ENCODE results near the gene TRABD2B.

TRABD2B gene

DNA sequence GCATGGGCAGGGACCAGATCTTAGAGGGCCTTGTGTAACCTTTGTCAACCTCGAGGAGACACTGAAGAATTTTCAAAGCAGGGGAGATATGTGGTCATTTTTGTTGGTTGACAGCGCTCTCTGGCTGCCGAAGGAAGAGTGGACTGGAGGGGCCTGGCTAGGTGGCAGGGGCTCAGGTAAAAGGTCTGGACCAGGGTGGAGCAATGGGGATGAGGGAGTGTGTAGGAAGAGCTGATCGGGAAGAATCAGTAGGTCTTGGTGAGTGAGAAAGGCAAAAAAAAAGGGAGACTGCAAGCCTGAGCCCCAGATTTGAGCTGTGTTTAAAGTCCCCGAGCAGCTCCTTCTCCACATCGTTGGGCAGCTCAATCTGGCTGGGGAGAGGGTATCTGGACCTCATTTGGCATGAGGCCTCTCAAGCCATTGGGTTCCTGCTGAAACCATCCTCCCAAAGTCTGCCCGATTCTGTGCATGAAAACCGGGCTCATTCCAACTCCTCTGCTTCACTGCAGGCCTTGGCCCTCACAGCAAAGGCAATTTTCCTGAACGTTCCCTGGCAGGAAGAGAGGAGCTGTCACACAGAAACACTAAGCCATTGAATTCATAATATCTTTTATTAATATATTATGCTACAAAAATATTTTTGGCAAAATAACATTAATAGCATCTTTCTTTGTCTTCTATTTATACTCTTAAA is 237.1 kb downstream of the TRABD2B start:
- in situ Hi-C loops (cut with HindIII; ENCODE audit: low pct_unique_long_range_greater_than_20kb, low sequenced_read_pairs) = no loop called here
- no peak for DNase-seq (ENCODE audit: low read depth in 1 of 2, low spot score in 1 of 2)
- no peak for TF ChIP-seq JUND (IDR thresholded peaks at IDR 0.05; ENCODE audit: low read depth)

DNA sequence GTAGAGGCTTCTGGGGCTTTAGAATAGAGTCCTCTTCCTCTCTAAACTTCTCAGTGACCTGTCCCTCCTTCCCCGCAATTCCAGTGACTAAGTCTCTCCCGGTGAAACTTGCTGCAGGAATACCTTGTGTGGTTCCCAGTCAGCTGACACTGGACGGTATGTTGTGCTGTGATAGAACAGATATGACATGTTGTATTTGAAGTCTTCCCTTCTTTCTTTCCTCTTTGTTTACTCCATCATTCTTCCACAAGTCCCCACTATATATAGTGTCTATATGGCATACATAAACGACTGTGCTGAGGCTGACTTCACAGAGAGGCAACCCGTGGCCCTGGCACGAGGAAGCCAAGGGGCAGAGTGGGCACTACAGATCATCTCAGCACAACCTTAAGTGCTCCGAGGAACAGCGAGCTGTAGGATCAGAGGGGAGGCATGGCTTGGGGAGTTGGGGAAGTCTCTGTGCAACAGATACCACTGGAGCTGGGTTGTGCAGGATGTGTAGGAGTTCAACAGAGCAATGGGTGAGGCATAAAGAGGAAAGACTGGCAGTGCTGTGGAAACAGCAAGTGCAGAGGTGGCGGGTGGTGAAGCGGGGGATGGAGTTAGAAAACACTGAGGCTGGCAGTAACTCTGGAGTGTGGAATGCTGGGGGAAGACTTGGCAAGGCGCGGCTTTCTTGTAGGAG is 237.8 kb downstream of the TRABD2B start:
- in situ Hi-C loops (cut with HindIII; ENCODE audit: low pct_unique_long_range_greater_than_20kb, low sequenced_read_pairs) = no loop called here
- TF ChIP-seq JUND (IDR thresholded peaks at IDR 0.05; ENCODE audit: low read depth) = no peak
- no peak for DNase-seq (ENCODE audit: low read depth in 1 of 2, low spot score in 1 of 2)

DNA sequence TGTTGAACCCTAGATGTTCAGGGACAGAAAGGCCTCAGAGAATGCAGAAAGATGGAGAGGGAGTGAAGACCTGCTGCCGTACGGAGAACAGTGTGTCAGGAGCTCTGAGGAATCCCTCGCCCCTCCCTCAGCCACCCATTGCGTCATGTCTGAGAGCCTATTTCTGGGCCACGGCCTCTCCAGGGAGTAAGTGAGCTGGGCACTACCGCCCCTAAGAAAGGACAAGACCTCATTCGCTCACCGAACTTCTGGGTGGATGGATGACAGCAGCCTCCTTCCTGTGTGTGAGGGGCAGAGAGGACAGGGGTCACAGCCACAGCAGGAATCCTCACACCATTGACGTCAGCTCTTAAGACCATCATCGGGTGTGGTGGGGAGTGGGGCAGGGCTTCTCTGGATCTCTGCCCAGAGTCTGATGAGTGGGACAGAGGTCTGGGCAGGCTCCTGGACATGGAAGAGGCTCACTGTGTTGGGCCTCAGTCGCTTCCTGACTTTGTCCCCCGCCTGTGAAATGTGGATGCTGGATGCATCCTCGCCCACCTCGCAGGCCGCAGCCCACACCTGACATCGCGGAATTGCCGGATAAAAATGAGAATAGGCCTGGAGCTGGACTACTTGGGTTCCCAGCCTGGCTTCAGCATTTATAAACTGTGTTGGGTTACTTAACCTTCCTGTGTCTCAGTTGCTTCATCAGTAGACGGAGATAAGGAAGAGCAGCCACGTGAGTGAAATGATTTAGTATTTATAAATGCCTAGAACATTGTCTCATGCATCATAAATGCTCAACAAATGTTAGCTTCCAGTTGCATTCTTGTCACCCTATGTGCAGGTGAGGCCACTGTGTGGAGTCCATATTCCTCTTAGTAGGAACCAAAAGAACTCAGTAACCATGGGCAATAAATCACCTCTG is 238.6 kb downstream of the TRABD2B start:
- TF ChIP-seq JUND (IDR thresholded peaks at IDR 0.05; ENCODE audit: low read depth) = no peak
- in situ Hi-C loops (cut with HindIII; ENCODE audit: low pct_unique_long_range_greater_than_20kb, low sequenced_read_pairs) = no loop called here
- DNase-seq (ENCODE audit: low read depth in 1 of 2, low spot score in 1 of 2) = no peak

DNA sequence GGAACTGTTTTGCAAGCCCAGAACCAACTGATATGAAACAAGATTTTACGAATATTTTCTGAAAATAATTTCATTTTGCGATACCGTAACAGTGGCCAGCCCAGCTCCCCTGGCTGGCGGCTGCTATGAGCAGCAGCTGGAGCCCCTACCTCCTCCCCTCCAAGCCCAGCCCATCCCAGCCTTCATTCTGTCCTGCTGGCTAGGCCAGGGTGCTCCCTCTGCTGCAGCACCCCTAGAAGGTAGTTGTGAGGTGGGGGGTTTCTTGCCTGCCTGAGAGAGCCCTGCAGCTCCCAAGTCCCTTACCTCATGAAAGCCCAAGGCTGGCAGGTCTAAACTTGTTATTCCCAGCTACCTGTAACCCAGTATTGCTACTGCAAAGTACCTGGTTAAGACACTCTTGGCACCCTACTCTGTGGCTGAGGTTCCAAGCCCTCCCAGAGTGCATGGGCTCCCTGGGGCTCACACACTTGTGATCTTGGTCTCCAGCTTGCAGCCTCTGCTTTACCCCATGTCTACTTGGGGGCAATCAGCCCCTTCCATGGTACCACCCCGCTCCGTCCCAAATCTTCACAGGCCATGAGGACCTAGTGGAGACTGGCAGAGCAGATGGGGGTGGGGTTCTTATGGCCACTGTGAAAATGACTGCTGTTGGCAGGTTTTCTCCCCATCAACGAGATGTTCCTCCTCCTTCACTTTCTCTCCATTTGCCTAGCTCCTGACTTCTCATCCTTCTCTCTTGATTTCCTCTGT is 239.8 kb downstream of the TRABD2B start:
- in situ Hi-C loops (cut with HindIII; ENCODE audit: low pct_unique_long_range_greater_than_20kb, low sequenced_read_pairs) = no loop called here
- DNase-seq (ENCODE audit: low read depth in 1 of 2, low spot score in 1 of 2) = no peak

DNA sequence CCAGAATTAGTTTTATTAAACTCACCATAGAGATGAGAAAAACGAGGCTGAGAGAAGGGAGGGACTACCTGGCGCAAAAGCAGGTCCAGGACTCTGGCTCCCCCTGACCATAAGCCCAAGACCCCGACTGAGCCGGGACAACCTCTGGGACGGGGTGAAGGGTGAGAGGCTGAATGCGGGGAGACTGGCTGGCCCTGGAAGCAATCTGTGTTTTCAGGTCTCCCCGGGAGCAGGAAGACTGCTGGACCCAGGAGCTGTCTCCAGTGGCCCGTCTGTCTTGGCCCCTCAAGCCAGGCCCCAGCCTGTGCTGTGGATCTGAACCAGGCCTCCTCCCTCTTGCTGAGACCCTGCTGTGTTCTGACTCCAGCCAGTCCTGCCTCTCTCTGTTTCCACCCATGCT is 240.8 kb downstream of the TRABD2B start:
- no peak for TF ChIP-seq JUND (IDR thresholded peaks at IDR 0.05; ENCODE audit: low read depth)
- in situ Hi-C loops (cut with HindIII; ENCODE audit: low pct_unique_long_range_greater_than_20kb, low sequenced_read_pairs) = no loop called here
- no peak for DNase-seq (ENCODE audit: low read depth in 1 of 2, low spot score in 1 of 2)

More for the DNA sequence above, 239.8 kb downstream of the TRABD2B start:
- TF ChIP-seq JUND (IDR thresholded peaks at IDR 0.05; ENCODE audit: low read depth) = no peak

DNA sequence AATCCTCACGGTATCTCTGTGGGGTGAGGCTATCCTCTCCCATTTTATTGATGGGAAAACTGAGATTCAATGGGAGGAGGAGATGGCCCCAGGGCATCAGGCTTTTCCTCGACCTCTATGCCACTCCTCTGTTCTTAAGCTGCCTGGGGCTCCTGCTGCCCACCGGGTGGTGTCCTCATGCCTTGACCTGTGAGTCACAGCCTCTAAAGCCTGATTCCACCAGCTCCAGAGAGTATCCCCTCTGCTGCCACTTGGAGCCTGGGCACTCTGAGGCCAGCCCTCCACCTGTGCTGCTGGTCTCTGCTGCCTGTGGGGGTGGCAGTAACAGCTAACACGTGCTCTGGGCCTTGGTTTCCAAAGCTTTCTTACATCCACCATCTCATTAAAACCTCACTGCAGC is 241.2 kb downstream of the TRABD2B start:
- in situ Hi-C loops (cut with HindIII; ENCODE audit: low pct_unique_long_range_greater_than_20kb, low sequenced_read_pairs) = no loop called here

DNA sequence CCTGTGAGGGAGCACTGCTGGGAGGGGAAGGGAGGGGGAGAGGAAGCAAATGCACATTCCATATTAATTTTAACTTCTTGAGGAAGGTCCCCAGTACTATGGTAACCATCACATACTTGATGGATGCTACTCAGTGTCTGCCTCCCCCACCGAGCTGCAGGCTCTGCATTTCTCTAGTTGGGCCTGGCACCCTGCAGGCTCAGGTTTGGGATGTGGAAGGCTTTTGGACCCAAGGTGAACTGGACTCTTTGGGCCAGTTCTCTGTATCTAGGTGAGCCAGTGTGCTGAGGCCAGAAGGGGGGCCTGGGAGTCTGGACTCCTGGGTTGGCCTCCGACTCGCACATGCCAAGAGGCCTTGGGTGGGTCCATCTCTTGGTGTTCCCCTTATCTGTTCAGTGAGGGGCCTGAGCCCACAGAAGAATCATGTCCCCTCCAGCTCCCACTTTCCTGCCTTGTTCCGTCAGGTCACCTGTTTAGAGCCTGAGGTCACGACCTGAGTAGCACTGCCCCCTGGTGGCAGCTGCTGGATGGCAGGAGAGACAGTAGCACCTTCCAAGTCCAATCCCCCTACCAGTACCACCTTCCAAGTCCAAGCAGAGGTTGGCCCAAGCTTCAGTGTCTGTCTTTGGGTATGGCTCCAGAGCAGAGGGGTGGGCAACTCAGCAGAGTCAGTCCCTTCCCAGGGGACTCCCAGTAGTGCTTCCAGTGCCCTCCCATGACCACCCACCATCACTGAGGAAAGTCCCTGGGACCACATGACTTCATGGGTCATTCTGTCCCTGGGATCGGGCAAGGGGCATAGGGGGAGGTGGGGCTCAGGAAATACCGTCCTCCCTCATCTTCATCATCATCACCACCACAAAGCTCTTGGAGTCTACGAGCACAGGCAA is 241.8 kb downstream of the TRABD2B start:
- in situ Hi-C loops (cut with HindIII; ENCODE audit: low pct_unique_long_range_greater_than_20kb, low sequenced_read_pairs) = no loop called here

More for the DNA sequence above, 241.2 kb downstream of the TRABD2B start:
- DNase-seq (ENCODE audit: low read depth in 1 of 2, low spot score in 1 of 2) = no peak
- TF ChIP-seq JUND (IDR thresholded peaks at IDR 0.05; ENCODE audit: low read depth) = no peak

DNA sequence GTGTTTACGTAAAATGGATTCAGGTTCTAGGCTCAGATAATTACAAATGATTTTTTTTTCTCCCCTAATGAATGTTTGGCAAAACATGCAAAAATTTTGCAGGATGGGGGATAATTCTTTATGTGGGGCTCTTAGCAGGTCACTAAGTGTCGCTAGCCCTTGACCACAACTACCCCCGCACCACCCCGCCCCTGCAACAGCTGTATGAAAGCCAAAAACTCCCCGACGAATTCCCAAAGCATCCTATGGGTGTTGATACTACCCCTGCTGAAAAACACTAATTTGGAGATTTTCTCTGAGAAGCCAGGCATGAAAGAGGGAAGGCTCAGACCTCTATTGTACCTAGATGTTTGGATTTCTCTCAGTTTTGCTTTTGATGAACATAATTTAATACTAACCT is 243.0 kb downstream of the TRABD2B start:
- in situ Hi-C loops (cut with HindIII; ENCODE audit: low pct_unique_long_range_greater_than_20kb, low sequenced_read_pairs) = no loop called here
- DNase-seq (ENCODE audit: low read depth in 1 of 2, low spot score in 1 of 2) = no peak
- TF ChIP-seq JUND (IDR thresholded peaks at IDR 0.05; ENCODE audit: low read depth) = no peak

More for the DNA sequence above, 241.8 kb downstream of the TRABD2B start:
- TF ChIP-seq JUND (IDR thresholded peaks at IDR 0.05; ENCODE audit: low read depth) = no peak
- peak in 1 of 2 experiments; percentile 30 for DNase-seq (ENCODE audit: low read depth in 1 of 2, low spot score in 1 of 2)

DNA sequence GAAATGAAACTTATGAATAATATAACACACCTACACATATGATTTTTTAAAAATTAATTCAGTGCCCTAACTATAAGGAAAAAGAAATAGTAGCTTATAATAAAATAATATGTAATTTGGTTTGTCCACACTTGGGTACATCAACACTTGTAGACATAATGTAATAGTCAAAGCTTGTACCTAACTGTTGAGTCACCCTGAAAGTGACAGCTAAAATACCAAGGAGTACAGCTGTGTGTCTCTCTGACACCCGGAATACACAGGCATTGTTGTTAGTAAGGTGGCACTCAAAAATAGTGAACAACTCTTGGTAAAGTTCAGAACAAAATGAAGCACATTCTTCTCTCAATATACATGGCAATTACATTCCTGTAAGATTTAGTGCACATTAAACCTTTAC is 243.4 kb downstream of the TRABD2B start:
- in situ Hi-C loops (cut with HindIII; ENCODE audit: low pct_unique_long_range_greater_than_20kb, low sequenced_read_pairs) = no loop called here
- no peak for DNase-seq (ENCODE audit: low read depth in 1 of 2, low spot score in 1 of 2)
- no peak for TF ChIP-seq JUND (IDR thresholded peaks at IDR 0.05; ENCODE audit: low read depth)

DNA sequence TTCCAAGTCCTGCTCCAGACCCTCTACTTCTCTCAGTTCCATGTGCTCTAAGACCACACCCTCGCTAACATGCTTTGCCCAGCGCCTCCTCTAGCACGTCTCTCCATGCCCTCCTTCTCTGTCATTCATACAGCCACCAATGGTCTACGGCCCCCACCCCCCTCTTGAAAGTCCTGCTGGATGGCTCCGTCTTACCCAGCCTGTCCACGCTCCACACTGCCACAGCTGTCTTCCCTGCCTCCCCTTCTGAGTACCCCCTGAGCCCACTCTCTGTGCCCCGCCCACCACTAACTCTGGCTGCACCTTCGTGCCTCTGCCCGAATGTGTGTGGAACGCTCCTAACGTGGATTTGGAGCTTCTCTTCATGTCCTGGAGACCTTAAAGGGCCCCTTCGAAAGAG is 244.6 kb downstream of the TRABD2B start:
- DNase-seq (ENCODE audit: low read depth in 1 of 2, low spot score in 1 of 2) = no peak
- in situ Hi-C loops (cut with HindIII; ENCODE audit: low pct_unique_long_range_greater_than_20kb, low sequenced_read_pairs) = no loop called here
- TF ChIP-seq JUND (IDR thresholded peaks at IDR 0.05; ENCODE audit: low read depth) = no peak

DNA sequence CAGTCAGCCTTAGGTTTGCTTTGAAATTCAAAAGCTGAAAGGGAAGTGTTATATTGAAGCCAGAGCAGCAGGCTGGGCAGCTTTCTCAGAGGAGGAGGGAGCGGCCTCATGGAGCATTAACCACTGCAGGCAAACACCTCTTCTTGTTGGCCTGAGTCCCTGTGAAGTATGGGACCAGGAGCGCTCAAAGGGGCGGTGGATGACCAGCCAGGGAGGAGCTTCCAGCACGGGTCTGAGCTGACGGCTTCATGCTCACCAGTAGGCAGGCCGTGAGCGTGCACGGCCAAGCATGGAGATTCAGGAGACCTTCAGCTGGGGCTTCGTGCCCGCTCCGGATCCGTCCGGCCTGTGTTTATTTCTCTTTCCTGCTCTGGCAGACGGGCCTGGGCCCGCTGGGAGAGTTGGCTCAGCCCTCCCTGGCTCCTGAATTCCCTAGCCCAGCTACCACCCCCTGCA is 245.2 kb downstream of the TRABD2B start:
- in situ Hi-C loops (cut with HindIII; ENCODE audit: low pct_unique_long_range_greater_than_20kb, low sequenced_read_pairs) = no loop called here
- TF ChIP-seq JUND (IDR thresholded peaks at IDR 0.05; ENCODE audit: low read depth) = no peak
- DNase-seq (ENCODE audit: low read depth in 1 of 2, low spot score in 1 of 2) = peak in 1 of 2 experiments; percentile 35
